Heart left ventricle (tissue), 16 donors: ENCODE measurements around the gene PRR7. TPM values are rescaled to one million over a fixed set of nuclear protein-coding genes. Genes with fewer than 3 reads are reported as not detected.

ENCODE experiments used
- ATAC-seq, 4 donors: fragments of 200-7000 bp; cut with Tn5 transposase; one replicate each; pipeline ENCODE4 v1.9.1; 2020 to 2022; ENCODE audit warnings: moderate library complexity in 4 of 4, mild to moderate bottlenecking in 3 of 4, moderate number of reproducible peaks in 1 of 4
- DNase-seq, 5 donors: peaks; one replicate each; pipeline ENCODE4 v3.0.0-alpha.2; 2020
- H3K27ac ChIP-seq, 12 donors: fragments of 200-600 bp; sonication (generic) in 4 of 12; one replicate each; pipeline versions ENCODE4 v1.5.0 to v1.8.0; 2016 to 2022; ENCODE audit warnings: mild to moderate bottlenecking in 2 of 12
- H3K27me3 ChIP-seq, 9 donors: fragments of 200-600 bp; sonication (generic) in 2 of 9; one replicate each; pipeline versions ENCODE4 v1.5.1 to v1.8.0; 2016 to 2022; ENCODE audit warnings: mild to moderate bottlenecking in 3 of 9
- H3K36me3 ChIP-seq, 9 donors: fragments of 200-600 bp; sonication (generic) in 2 of 9; one replicate each; pipeline versions ENCODE4 v1.5.0 to v1.8.0; 2018 to 2022; ENCODE audit warnings: mild to moderate bottlenecking in 2 of 9
- H3K4me1 ChIP-seq, 12 donors: fragments of 200-600 bp; sonication (generic) in 4 of 12; one replicate each; pipeline versions ENCODE4 v1.5.0 to v1.8.0; 2016 to 2022; ENCODE audit warnings: mild to moderate bottlenecking in 3 of 12
- H3K4me3 ChIP-seq, 12 donors: fragments of 200-600 bp; sonication (generic) in 4 of 12; one replicate each; pipeline versions ENCODE4 v1.5.0 to v1.8.0; 2017 to 2022; ENCODE audit warnings: mild to moderate bottlenecking in 9 of 12, moderate library complexity in 4 of 12
- H3K9me3 ChIP-seq, 12 donors: fragments of 200-600 bp; sonication (generic) in 4 of 12; one replicate each; pipeline versions ENCODE4 v1.5.0 to v1.8.0; 2016 to 2022; ENCODE audit warnings: mild to moderate bottlenecking in 1 of 12
- CTCF ChIP-seq, 12 donors: fragments of 200-600 bp; sonication (generic) in 4 of 12; IDR thresholded peaks; one replicate each; pipeline versions ENCODE4 v1.5.0 to v1.8.0; 2018 to 2022; ENCODE audit warnings: antibody characterized with exemption in 12 of 12, mild to moderate bottlenecking in 5 of 12
- POLR2A ChIP-seq, 2 donors: fragments of 450-650 bp; IDR thresholded peaks; one replicate each; pipeline ENCODE4 v1.6.1; 2017; ENCODE audit warnings: antibody characterized with exemption in 2 of 2, mild to moderate bottlenecking in 2 of 2, moderate library complexity in 2 of 2
- WGBS, 4 donors: extraction: QIAGEN DNeasy Blood & Tissue Kit in 2 of 4; methylation state at CpG; one replicate each; pipeline versions ENCODE4 v1.1.5 to v1.1.7; 2013 to 2018; 5-methylcytosine and 5-hydroxymethylcytosine counted together
- intact Hi-C, 10 donors: fragments of 100-400 bp; cut with DNase I; formaldehyde crosslinking; loops; one replicate each; pipeline versions ENCODE4 v1.11.1 to v1.14.2; 2022
- polyA plus RNA-seq, 2 donors: library from polyadenylated mRNA; stranded (reverse); fragments of 200-250 nt; gene quantifications; one replicate each; pipeline ENCODE4 v1.2.3, GENCODE V29; 2013
- total RNA-seq, 9 donors: library from RNA; depleted of rRNA in 2 of 9; stranded (reverse); fragments of >200 nt in 2 of 9; fragmentation: NEBNext Ultra II Directional in 3 of 9; extraction: Animal tissue kit (Norgen Biotek cat#: 25700) in 3 of 9; gene quantifications; one replicate each; pipeline versions ENCODE4 v1.1.0 to v1.2.4, GENCODE V29; 2016 to 2023
- donor health status: ischemic (EF 13 %, LVEDD 7.1; RV severe dilation, severe dysfunction).
- donor health status: healthy with polysubstance abuse.
- donor health status: DM: no; HTN: yes; CAD: no.
- donor health status: DM: no; HTN: no; CAD: no.
- donor health status: ischemic (EF 25% LVEDD 6.9; RV normal size, moderate dysfunction).
- donor health status: ischemic (EF 25% LVEDD 5.7; RV mildly dilated, moderate dysfunction).
- donor health status: healthy.
- donor health status: DM: yes; HTN: yes; CAD: no.
- donor health status: ischemic (EF 35%, LVEDD 5.7; RV mildly dilated, moderate dysfunction).
- donor health status: nonischemic (EF 11% LVEDD 7.7; RV severe dilation, severe dysfunction).
- donor health status: DM: yes; HTN: yes; CAD: no.
- donor health status: PGD.
- donor health status: ischemic (EF 29% LVEDD 5.4; RV normal size, mild dysfunction).
- donor health status: nonischemic (EF 23%, LVEDD 6.1; RV moderate dilation, normal function).

The PRR7 gene
- total and polyA plus RNA-seq, 11 donors = 0.82 to 5.0 (median 1.5) TPM

GRCh38 chr5:177404641-177405179 is 41.9 kb upstream of the PRR7 start:
- no peak for TF ChIP-seq POLR2A (IDR thresholded peaks at IDR 0.05)
- no peak for TF ChIP-seq CTCF (IDR thresholded peaks at IDR 0.05)
- Histone ChIP-seq H3K27ac (peak overlapping the region in 1 of 12 donors; percentile 35), H3K4me3 (peak overlapping the region in 11 of 12 donors; percentile 38 to 64 (median 56)), H3K27me3 (peaks cover 32 to 56% (median 44%) of the 10 kb centered on the region in 9 donors), H3K4me1 (peaks cover 8 to 51% (median 32%) of the 10 kb centered on the region in 12 donors), H3K36me3 (no peaks in the 10 kb centered on the region), H3K9me3 (no peaks in the 10 kb centered on the region)
- 29 to 35% (median 32%) methylated on average over 10 to 16 of the region's 16 CpGs for WGBS, 4 donors
- intact Hi-C loops = loop anchor here (1.0 to 10.0 kb wide), 7 partner anchors 42 to 200 kb away; partner anchors contain the start of genes B4GALT7 (in 1 of the 10) and PRR7 (in 1 of the 10)
- ATAC-seq (no peak), DNase-seq (peak in 1 of 5 donors; percentile 64)

DNA sequence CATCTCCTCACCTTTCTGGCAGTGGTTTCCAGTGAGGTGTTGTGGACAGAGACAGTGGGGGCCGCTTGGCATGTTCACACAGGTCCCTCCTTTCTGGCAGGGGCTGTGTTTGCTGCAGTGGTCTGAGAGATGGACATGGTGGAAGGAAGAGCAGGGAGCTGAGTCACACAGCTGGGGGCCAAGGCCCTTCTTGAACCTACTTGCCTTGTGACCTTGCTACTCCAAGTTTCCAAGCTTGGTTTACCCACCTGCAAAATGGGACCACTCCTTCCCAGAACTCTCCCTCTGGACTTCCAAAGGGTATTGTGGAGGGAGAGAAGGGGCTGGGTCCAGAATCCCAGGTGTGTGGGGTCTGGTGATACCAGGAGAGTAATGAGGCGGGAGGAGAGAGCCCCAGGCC is 41.3 kb upstream of the PRR7 start:
- H3K4me3 ChIP-seq = no peak overlapping the region
- DNase-seq = no peak
- H3K36me3 ChIP-seq = no peaks in the 10 kb centered on the region
- intact Hi-C loops = loop anchor here in 4 of 10 donors (2.0 to 10.0 kb wide), 5 partner anchors 41 to 199 kb away; partner anchors contain the start of genes B4GALT7 (in 1 of the 4) and PRR7 (in 1 of the 4)
- no peaks in the 10 kb centered on the region for H3K9me3 ChIP-seq
- no peak for TF ChIP-seq CTCF (IDR thresholded peaks at IDR 0.05)
- TF ChIP-seq POLR2A (IDR thresholded peaks at IDR 0.05) = no peak
- no peak for ATAC-seq
- H3K27ac ChIP-seq = peak overlapping the region in 1 of 12 donors; percentile 29
- 94 to 100% (median 96%) methylated on average over 2 of the region's 2 CpGs for WGBS, 4 donors
- H3K4me1 ChIP-seq = peaks cover 8 to 46% (median 27%) of the 10 kb centered on the region in 12 donors
- peaks cover 26 to 50% (median 38%) of the 10 kb centered on the region in 9 donors for H3K27me3 ChIP-seq

- TF ChIP-seq CTCF (IDR thresholded peaks at IDR 0.05) (no peak), POLR2A (IDR thresholded peaks at IDR 0.05) (no peak)
- peak overlapping the region in 1 of 12 donors; percentile 29 for H3K27ac ChIP-seq
- no peaks in the 10 kb centered on the region for H3K36me3 ChIP-seq
- intact Hi-C loops = loop anchor here in 4 of 10 donors (2.0 to 10.0 kb wide), 5 partner anchors 41 to 199 kb away; partner anchors contain the start of genes B4GALT7 (in 1 of the 4) and PRR7 (in 1 of the 4)
- DNase-seq (peak in 3 of 5 donors; percentile 52 to 73 (median 58)), ATAC-seq (peak in 1 of 4 donors; percentile 9)
- 74 to 93% (median 88%) methylated on average over 5 of the region's 5 CpGs for WGBS, 4 donors
- no peak overlapping the region for H3K4me3 ChIP-seq
- H3K27me3 ChIP-seq = peaks cover 23 to 45% (median 33%) of the 10 kb centered on the region in 9 donors
- no peaks in the 10 kb centered on the region for H3K9me3 ChIP-seq
- peaks cover 8 to 48% (median 25%) of the 10 kb centered on the region in 12 donors for H3K4me1 ChIP-seq
Measured at GRCh38 chr5:177405805-177406204, 40.8 kb upstream of the PRR7 start.

- no peak within 1 kb of the TSS for H3K27ac ChIP-seq
- no peaks in the 10 kb centered on the region for H3K36me3 ChIP-seq
- H3K9me3 ChIP-seq = no peaks in the 10 kb centered on the region
- DNase-seq (no peak), ATAC-seq (no peak)
- peaks cover 0 to 25% (median 6%) of the 10 kb centered on the region in 12 donors for H3K4me1 ChIP-seq
- 86 to 94% (median 88%) methylated on average over 9 of the region's 9 CpGs for WGBS, 4 donors
- no peak within 1 kb of the TSS for H3K4me3 ChIP-seq
- H3K27me3 ChIP-seq = peaks cover 0 to 11% (median 0%) of the 10 kb centered on the region in 9 donors
- TF ChIP-seq CTCF (IDR thresholded peaks at IDR 0.05) = no peak
- TF ChIP-seq POLR2A (IDR thresholded peaks at IDR 0.05) = no peak
- intact Hi-C loops = loop anchor here in 3 of 10 donors (5.0 to 10.0 kb wide), 3 partner anchors 43 to 196 kb away; partner anchors contain the start of gene B4GALT7 (in 1 of the 3)
Measured at GRCh38 chr5:177409043-177409801, 37.4 kb upstream of the PRR7 start, which contains the start of gene F12. F12 (minus strand) TSS chr5:177409564; CDS start chr5:177409527, 37 bp downstream.
